HS-27A (cell line): ENCODE measurements around the gene TIGAR.

Source experiments
- DNase-seq: peaks from one replicate; pipeline ENCODE4 v3.0.0-alpha.2; 2012; ENCODE audit warnings: low read depth, missing footprints

TIGAR gene

GRCh38 chr12:4282892-4283511, 38.0 kb upstream of the TIGAR start:
- DNase-seq = no peak

- DNase-seq = no peak
Observed at GRCh38 chr12:4283512-4284255, 37.3 kb upstream of the TIGAR start.

- DNase-seq = no peak
Observed at GRCh38 chr12:4284306-4284705, 36.7 kb upstream of the TIGAR start.

GRCh38 chr12:4285070-4285469, 35.9 kb upstream of the TIGAR start:
- DNase-seq = no peak

- no peak for DNase-seq
Observed at GRCh38 chr12:4286228-4286627, 34.8 kb upstream of the TIGAR start.

GRCh38 chr12:4286771-4287317, 34.2 kb upstream of the TIGAR start:
- DNase-seq = no peak

- DNase-seq = no peak
Observed at GRCh38 chr12:4287325-4288211, 33.4 kb upstream of the TIGAR start.

- DNase-seq = no peak
Observed at GRCh38 chr12:4288296-4289131, 32.5 kb upstream of the TIGAR start.

GRCh38 chr12:4289231-4289878, 31.7 kb upstream of the TIGAR start:
- DNase-seq = no peak

GRCh38 chr12:4289998-4290790, 30.8 kb upstream of the TIGAR start:
- no peak for DNase-seq

GRCh38 chr12:4292341-4293073, 28.5 kb upstream of the TIGAR start:
- DNase-seq = no peak

- no peak for DNase-seq
Observed at GRCh38 chr12:4293299-4293965, 27.6 kb upstream of the TIGAR start.

GRCh38 chr12:4293966-4294505, 27.0 kb upstream of the TIGAR start:
- no peak for DNase-seq

GRCh38 chr12:4296751-4297150, 24.3 kb upstream of the TIGAR start:
- no peak for DNase-seq

GRCh38 chr12:4297617-4298016, 23.4 kb upstream of the TIGAR start:
- no peak for DNase-seq

- DNase-seq = no peak
Observed at GRCh38 chr12:4300883-4301282, 20.1 kb upstream of the TIGAR start.

GRCh38 chr12:4301932-4302501, 19.0 kb upstream of the TIGAR start:
- no peak for DNase-seq

- no peak for DNase-seq
Observed at GRCh38 chr12:4302881-4303280, 18.1 kb upstream of the TIGAR start.
